Activated naive CD4-positive, alpha-beta T cell (primary cell): ENCODE results near the gene CTDSPL.

Source experiments
- DNase-seq, 4 experiments: peaks; one replicate each; lab custom pipeline; 2025; lab: John Stamatoyannopoulos, UW

CTDSPL gene

DNA sequence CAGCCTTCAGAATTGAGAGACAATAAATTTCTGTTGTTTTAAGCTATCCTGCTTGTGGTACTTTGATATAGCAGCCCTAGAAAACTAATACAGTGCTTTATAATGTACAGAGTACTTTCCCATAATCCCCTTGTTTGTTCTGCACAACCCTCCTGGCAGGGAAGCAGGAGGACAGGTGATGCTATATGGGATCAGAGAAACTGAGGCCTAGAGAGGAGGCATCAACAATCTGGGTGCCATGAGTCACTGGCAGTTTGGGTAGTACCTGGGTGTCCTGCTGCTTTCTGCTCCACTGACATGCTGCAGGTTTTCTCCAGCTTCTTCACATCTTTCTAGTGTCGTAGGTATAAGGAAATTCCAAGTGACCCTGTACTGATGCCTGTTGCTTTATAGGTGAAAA lies 55.0 kb downstream of the CTDSPL start:
- DNase-seq = no peak

- no peak for DNase-seq
Observed at GRCh38 chr3:37918627-37919026, 56.9 kb downstream of the CTDSPL start.

DNA sequence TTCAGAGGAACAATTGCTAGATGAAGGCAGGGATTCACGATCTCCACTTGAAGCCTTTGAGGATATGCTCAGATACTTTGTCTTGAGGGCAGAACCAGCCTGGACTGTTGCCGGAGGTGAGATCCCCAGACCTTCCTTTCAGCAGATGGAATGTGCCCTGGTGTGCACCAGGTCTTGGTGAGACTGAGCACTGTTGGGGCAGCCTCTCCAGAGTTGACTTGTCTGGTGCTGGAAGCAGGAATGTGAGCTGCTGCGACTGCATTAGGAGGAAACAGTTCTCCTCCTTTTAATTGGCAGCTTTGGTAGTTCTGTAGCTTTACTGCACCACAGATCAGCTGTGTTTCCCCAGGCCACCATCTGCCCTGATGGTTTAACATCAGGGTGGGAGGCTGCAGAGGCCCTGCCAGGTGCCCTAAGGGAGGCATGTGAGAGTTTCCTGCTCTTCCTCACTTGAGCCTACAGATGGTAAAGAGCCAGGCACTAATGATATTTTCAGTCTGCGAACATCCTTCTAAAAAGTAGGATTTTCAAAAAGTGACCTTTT lies 58.5 kb downstream of the CTDSPL start:
- no peak for DNase-seq

DNA sequence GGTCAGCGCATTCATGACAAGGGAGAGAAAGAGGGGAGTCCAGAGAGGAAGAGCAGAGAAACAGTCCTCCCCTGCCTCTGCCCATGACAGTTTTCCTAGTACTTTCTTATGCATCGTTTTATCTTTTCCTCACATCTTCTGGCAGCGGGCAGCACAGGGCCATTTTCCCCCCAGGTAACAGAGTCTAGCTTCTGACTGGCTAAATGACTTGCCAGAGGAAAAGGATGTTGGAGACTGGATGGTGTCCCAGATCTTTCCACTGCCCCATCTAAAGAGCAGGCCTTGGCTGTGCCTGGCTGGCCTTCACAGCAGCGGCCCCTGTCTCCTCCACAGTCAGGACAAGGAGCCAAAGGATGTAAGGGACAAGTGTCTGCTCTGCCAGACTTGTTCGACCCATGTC lies 59.3 kb downstream of the CTDSPL start:
- no peak for DNase-seq

DNA sequence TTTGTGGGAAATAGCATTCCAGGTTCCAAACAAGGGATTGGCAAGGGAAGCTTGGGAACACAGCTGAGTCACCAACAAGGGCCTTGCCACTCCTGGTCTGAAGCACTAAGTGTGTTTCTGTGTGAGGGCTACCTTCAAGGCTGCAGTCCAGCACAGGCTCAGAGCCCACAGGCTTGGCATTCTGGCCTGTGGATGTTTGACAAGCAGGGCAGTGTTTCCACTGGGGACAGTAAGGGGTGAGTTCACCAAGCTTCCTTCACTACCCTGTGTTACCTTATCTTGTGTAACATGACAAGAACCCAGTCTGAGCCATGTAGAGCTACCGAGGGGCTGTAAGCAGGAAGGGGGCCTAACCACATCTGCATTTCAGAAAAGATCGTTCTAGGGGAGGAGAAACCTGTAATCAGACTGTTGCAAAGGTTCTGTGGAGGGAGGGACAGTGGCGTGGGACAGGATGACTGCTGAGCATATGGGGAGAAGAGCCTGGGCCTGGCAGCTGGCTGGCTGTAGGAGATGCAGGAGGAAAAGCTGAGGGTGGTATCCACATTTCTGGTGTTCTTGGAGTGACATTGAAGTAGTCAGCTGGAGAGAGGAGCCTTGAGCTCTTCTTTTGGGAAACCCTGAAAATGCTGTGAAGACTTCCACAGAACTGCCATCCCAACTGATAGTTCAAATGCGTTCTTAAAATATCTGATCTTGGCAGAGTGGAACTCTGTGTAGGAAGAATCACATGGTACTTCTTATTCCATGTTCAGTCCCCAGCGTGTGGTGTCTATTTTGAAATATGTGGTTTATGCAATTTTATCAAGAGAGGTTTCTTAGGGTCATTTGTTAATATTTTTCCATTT lies 61.3 kb downstream of the CTDSPL start:
- no peak for DNase-seq

DNA sequence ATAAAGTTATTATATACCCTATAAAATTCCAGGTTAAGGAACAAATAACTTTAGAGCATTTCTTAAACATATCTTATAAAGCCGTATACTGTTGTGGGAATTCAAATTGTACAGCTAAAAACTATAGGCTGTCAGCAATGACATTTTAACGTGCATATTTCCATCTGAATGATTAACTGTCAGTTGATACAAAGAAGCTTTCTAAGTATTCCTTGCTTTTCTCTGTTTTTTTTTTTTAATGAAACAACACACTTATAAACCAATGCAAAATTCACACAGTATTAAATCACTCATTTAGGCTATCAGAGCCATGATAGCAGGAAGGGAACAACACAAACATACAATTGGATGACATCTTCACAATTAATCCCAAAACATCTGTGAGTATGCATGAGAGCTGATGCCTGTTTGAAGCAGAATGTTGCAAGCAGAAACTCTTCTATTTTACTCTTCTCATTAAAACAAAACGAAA lies 61.9 kb downstream of the CTDSPL start:
- DNase-seq = no peak

- DNase-seq = no peak
Observed at GRCh38 chr3:37924453-37924852, 62.8 kb downstream of the CTDSPL start.

GRCh38 chr3:37925157-37925556 lies 63.5 kb downstream of the CTDSPL start:
- DNase-seq = no peak

DNA sequence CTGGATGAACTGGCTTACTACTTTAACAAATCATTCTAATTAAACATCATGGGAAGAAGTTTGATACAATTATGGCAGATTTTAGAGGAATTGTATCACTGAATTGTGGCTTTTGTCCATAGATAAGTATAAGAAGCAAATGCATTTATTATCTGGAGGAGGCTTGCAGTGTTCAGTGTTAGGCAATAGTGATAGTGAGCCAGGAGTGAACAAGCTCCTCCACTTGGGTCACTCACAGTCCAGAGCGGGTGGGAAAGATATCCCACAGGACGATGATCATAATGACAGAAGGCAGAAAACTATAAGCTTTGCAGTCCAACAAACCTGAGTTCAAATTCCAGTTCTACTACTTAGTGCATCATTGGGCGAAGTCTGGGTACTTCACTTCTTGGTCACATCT lies 64.9 kb downstream of the CTDSPL start:
- DNase-seq = no peak

DNA sequence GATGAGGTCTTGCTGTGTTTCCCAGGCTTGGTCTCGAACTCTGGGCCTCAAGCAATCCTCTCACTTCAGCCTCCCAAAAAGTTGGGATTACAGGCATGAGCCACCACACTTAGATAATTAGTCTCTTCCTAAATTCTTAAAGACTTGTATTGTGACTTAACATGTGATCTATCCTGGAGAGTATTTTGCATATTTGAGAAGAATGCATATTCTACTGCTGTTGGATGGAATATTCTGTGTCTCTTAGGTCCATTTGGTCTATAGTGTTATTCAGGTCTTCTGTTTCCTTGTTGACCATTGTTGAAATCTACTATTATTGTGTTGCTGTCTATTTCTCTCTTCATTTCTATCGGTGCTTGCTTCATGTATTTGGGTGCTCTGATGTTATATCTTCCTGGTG lies 68.8 kb downstream of the CTDSPL start:
- DNase-seq = no peak

GRCh38 chr3:37932505-37932904 lies 70.8 kb downstream of the CTDSPL start:
- DNase-seq = no peak

GRCh38 chr3:37934631-37935289 lies 73.1 kb downstream of the CTDSPL start:
- DNase-seq = no peak

DNA sequence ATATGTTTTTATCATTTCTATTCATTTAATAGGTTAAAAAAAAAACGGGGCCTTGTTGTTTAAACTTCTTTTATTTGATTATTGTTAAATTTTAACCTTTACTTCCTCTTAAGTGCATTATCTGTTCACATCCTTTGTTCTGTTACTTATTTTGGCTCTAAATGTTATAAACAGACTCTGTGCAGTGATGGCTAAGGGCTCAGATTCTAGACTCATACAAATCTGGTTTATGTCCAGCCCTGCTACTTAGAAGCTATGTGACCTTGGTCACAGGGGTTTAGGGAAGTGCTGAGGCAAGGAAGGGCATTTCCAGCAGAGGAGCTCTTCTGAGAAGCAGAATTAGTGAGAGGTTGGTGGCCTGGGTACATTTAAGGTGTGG lies 73.6 kb downstream of the CTDSPL start:
- DNase-seq = no peak

- no peak for DNase-seq
Observed at GRCh38 chr3:37935756-37936666, 74.3 kb downstream of the CTDSPL start.

DNA sequence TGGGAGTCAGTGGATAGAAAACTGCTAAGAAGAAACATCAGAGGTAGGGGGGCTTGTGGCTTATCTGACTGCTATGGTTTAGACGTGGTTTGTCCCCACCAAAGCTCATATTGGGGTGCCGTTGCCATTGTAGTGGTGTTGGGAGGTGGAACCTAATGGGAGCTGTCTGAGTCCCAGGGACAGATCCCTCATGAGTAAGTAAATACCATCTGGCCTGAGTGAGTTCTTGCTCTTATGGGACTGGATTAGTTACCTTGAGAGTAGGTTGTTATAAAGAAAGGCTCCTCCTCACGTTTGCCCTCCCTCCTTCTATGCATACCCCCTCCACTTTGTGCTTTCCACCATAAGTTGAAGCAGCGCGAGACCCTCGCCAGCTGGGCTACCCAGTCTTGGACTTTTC lies 75.5 kb downstream of the CTDSPL start:
- DNase-seq = no peak

GRCh38 chr3:37938011-37938410 lies 76.3 kb downstream of the CTDSPL start:
- DNase-seq = no peak

GRCh38 chr3:37940242-37940908 lies 78.7 kb downstream of the CTDSPL start:
- DNase-seq = no peak

DNA sequence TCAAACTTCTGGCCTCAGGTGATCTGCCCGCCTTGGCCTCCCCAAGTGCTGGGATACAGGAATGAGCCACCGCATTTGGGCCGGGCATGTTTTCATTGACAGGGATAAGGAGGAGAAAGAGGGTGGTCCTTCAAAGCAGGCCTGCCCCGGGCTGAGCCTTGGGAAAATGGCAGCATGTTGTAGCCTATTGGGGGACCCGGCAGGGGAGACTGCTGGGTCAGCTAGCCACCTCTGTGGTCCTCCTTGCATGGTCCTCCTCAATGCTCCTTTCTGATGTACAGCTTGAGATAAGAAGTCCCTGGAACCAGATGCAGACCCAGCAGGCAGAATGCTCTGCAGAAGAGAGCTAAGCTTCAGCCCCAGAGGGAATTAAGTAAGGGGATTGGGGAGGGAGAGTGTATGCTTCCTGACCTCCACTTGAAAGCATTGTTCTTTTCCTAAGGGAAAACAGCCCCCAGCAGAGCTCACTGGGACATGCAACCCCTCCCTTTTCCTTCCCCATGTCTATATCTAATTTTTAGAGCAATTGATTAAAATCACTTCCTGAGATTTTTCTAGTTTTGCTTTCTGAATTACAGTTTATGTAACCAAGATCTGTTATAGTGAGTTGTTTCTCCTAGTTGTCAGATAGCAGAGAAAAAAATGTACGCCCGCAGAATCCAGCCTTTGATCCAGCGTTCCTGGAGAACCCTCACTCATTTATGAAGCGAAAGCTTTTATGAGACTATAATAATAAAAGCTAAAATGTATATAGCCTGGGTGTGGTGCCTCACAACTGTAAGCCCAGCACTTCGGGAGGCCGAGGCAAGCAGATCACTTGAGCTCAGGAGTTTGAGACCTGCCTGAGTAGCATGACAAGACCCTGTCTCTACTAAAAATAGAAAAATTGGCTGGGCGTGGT lies 80.2 kb downstream of the CTDSPL start:
- DNase-seq = no peak

- DNase-seq = no peak
Observed at GRCh38 chr3:37942646-37943045, 81.0 kb downstream of the CTDSPL start.

DNA sequence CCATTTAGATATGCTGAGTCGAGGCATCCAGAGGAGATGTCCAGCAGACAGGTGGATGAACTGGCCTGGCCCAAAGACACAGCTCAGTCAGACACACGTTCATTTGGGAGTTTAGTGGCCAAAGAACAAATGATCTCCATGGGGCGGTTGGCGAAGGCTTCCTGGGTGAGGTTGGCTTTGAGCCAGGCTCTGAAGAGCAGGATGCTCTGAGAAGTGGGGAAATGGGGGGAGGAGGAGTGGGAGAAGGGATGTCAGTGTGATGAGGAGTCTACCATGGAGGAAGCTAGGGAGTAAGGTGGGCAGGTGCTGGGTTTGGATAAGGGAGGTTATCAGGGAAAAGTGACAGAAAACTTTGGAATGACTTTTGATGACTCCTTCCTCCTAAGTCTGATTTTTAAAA lies 81.4 kb downstream of the CTDSPL start:
- no peak for DNase-seq
